B cell (primary cell): ENCODE data around the gene LDLRAD1.
"Not testable (repeated sequence)": the region's sequence is repeated elsewhere in the genome, so short reads cannot be mapped to it uniquely, and the experiment has no call there.

Experiments
- CTCF ChIP-seq: fragments of 200-600 bp; IDR thresholded peaks from one replicate; pipeline ENCODE4 v1.8.0; 2022; ENCODE audit warnings: antibody characterized with exemption, mild to moderate bottlenecking
- EZH2 ChIP-seq: IDR thresholded peaks from 2 replicates; pipeline ENCODE4 v1.6.1; 2012; ENCODE audit warnings: borderline replicate concordance, low read depth, mild to moderate bottlenecking, moderate library complexity, low read length; ENCODE audit not compliant: insufficient read depth, poor library complexity, severe bottlenecking

GRCh38 chr1:54019562-54020176, 1.7 kb upstream of the LDLRAD1 start:
- not testable (repeated sequence) for TF ChIP-seq CTCF, EZH2
